Heart left ventricle (tissue), 16 donors: ENCODE measurements around the gene DRD2. TPM values are rescaled to one million over a fixed set of nuclear protein-coding genes. Genes with fewer than 3 reads are reported as not detected.
A peak's percentile ranks its signal among the peaks of the same experiment; 100 is the strongest.

Source experiments
- ATAC-seq, 4 donors: fragments of 200-7000 bp; cut with Tn5 transposase; one replicate each; pipeline ENCODE4 v1.9.1; 2020 to 2022; ENCODE audit warnings: moderate library complexity in 4 of 4, mild to moderate bottlenecking in 3 of 4, moderate number of reproducible peaks in 1 of 4
- DNase-seq, 5 donors: peaks; one replicate each; pipeline ENCODE4 v3.0.0-alpha.2; 2020
- H3K27ac ChIP-seq, 12 donors: fragments of 200-600 bp; sonication (generic) in 4 of 12; one replicate each; pipeline versions ENCODE4 v1.5.0 to v1.8.0; 2016 to 2022; ENCODE audit warnings: mild to moderate bottlenecking in 2 of 12
- H3K27me3 ChIP-seq, 9 donors: fragments of 200-600 bp; sonication (generic) in 2 of 9; one replicate each; pipeline versions ENCODE4 v1.5.1 to v1.8.0; 2016 to 2022; ENCODE audit warnings: mild to moderate bottlenecking in 3 of 9
- H3K36me3 ChIP-seq, 9 donors: fragments of 200-600 bp; sonication (generic) in 2 of 9; one replicate each; pipeline versions ENCODE4 v1.5.0 to v1.8.0; 2018 to 2022; ENCODE audit warnings: mild to moderate bottlenecking in 2 of 9
- H3K4me1 ChIP-seq, 12 donors: fragments of 200-600 bp; sonication (generic) in 4 of 12; one replicate each; pipeline versions ENCODE4 v1.5.0 to v1.8.0; 2016 to 2022; ENCODE audit warnings: mild to moderate bottlenecking in 3 of 12
- H3K4me3 ChIP-seq, 12 donors: fragments of 200-600 bp; sonication (generic) in 4 of 12; one replicate each; pipeline versions ENCODE4 v1.5.0 to v1.8.0; 2017 to 2022; ENCODE audit warnings: mild to moderate bottlenecking in 9 of 12, moderate library complexity in 4 of 12
- H3K9me3 ChIP-seq, 12 donors: fragments of 200-600 bp; sonication (generic) in 4 of 12; one replicate each; pipeline versions ENCODE4 v1.5.0 to v1.8.0; 2016 to 2022; ENCODE audit warnings: mild to moderate bottlenecking in 1 of 12
- CTCF ChIP-seq, 12 donors: fragments of 200-600 bp; sonication (generic) in 4 of 12; IDR thresholded peaks; one replicate each; pipeline versions ENCODE4 v1.5.0 to v1.8.0; 2018 to 2022; ENCODE audit warnings: antibody characterized with exemption in 12 of 12, mild to moderate bottlenecking in 5 of 12
- POLR2A ChIP-seq, 2 donors: fragments of 450-650 bp; IDR thresholded peaks; one replicate each; pipeline ENCODE4 v1.6.1; 2017; ENCODE audit warnings: antibody characterized with exemption in 2 of 2, mild to moderate bottlenecking in 2 of 2, moderate library complexity in 2 of 2
- WGBS, 4 donors: extraction: QIAGEN DNeasy Blood & Tissue Kit in 2 of 4; methylation state at CpG; one replicate each; pipeline versions ENCODE4 v1.1.5 to v1.1.7; 2013 to 2018; 5-methylcytosine and 5-hydroxymethylcytosine counted together
- intact Hi-C, 10 donors: fragments of 100-400 bp; cut with DNase I; formaldehyde crosslinking; loops; one replicate each; pipeline versions ENCODE4 v1.11.1 to v1.14.2; 2022
- polyA plus RNA-seq, 2 donors: library from polyadenylated mRNA; stranded (reverse); fragments of 200-250 nt; gene quantifications; one replicate each; pipeline ENCODE4 v1.2.3, GENCODE V29; 2013
- total RNA-seq, 9 donors: library from RNA; depleted of rRNA in 2 of 9; stranded (reverse); fragments of >200 nt in 2 of 9; fragmentation: NEBNext Ultra II Directional in 3 of 9; extraction: Animal tissue kit (Norgen Biotek cat#: 25700) in 3 of 9; gene quantifications; one replicate each; pipeline versions ENCODE4 v1.1.0 to v1.2.4, GENCODE V29; 2016 to 2023
- donor health status: ischemic (EF 13 %, LVEDD 7.1; RV severe dilation, severe dysfunction).
- donor health status: healthy with polysubstance abuse.
- donor health status: DM: no; HTN: yes; CAD: no.
- donor health status: DM: no; HTN: no; CAD: no.
- donor health status: ischemic (EF 25% LVEDD 6.9; RV normal size, moderate dysfunction).
- donor health status: ischemic (EF 25% LVEDD 5.7; RV mildly dilated, moderate dysfunction).
- donor health status: healthy.
- donor health status: DM: yes; HTN: yes; CAD: no.
- donor health status: ischemic (EF 35%, LVEDD 5.7; RV mildly dilated, moderate dysfunction).
- donor health status: nonischemic (EF 11% LVEDD 7.7; RV severe dilation, severe dysfunction).
- donor health status: DM: yes; HTN: yes; CAD: no.
- donor health status: PGD.
- donor health status: ischemic (EF 29% LVEDD 5.4; RV normal size, mild dysfunction).
- donor health status: nonischemic (EF 23%, LVEDD 6.1; RV moderate dilation, normal function).

The DRD2 gene
- total and polyA plus RNA-seq, 11 donors: 0.12 to 0.14 TPM; not detected in 9

DNA sequence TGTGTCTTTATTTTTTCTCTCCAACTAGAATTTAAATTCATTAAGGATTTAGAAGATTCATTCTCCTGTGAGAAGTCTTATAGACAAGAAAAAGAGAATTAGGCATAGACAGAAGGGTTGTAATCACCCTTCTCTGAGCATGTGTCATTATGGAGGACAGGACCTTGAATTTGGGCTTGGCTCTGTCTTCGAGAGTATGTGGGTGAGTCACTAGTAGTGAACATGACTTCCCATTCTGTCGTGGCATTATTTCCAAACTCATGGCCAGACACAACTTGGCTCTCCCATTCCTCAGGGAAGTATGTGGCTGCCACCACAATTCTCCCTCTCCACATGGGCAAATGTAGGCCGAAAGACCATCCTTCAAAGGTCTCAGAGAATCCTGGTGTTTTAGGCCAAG lies 101.9 kb downstream of the DRD2 start:
- no peak overlapping the region for H3K27ac ChIP-seq
- H3K9me3 ChIP-seq: no peaks in the 10 kb centered on the region
- no peak overlapping the region for H3K4me3 ChIP-seq
- WGBS, 4 donors: 83 to 91% (median 87%) methylated on average over 3 of the region's 3 CpGs
- no peaks in the 10 kb centered on the region for H3K4me1 ChIP-seq
- ATAC-seq (peak in 2 of 4 donors; percentile 48 to 63), DNase-seq (no peak)
- no peak for TF ChIP-seq CTCF (IDR thresholded peaks at IDR 0.05)
- no peak for TF ChIP-seq POLR2A (IDR thresholded peaks at IDR 0.05)
- intact Hi-C loops: no loop called here
- peaks cover 0 to 17% (median 3%) of the 10 kb centered on the region in 9 donors for H3K36me3 ChIP-seq
- H3K27me3 ChIP-seq: no peaks in the 10 kb centered on the region

DNA sequence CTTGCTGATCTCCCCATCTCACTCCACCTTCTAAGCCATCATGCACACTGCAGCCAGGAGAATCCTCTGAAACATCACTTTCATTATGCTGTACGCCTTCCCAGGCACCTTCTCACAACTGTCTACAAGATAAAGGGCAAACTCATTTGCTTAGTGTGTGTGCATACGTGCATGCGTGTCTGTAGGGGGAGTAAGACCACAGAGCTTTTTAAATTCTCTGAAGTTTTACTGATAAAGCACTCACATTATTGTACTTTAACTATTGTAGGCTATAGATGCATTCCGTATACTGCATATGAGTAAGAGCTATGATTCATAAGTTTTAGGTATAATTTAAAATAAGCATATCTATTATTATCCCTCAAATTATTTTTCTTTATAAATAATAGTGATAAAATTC lies 102.9 kb downstream of the DRD2 start:
- 85 to 89% (median 88%) methylated on average over 4 of the region's 4 CpGs for WGBS, 4 donors
- Histone ChIP-seq H3K36me3 (peaks cover 0 to 25% (median 7%) of the 10 kb centered on the region in 9 donors), H3K27me3 (no peaks in the 10 kb centered on the region), H3K4me1 (no peaks in the 10 kb centered on the region), H3K27ac (no peak overlapping the region), H3K4me3 (no peak overlapping the region), H3K9me3 (no peaks in the 10 kb centered on the region)
- peak in 1 of 12 donors; percentile 12 for TF ChIP-seq CTCF (IDR thresholded peaks at IDR 0.05)
- no peak for TF ChIP-seq POLR2A (IDR thresholded peaks at IDR 0.05)
- no peak for DNase-seq
- intact Hi-C loops: no loop called here
- ATAC-seq: no peak

DNA sequence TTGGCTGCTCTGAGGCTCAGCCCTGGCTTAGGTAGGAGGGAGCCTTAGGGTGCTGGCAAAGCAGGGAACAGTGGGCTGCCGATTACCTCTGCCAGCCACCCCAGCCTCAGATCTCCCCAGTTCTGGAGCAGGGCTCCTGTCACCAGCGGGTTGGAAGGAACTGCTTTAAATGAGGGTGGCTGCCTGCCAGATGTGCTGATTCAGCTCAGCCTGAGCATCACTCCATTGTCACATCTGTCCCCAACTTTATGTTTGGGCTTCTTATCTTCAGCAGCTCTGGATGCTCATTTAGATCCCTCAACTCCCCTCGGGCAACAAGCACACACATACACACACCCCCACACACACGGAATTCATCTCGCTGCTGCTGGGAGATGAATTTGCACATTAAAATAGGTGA lies 104.6 kb downstream of the DRD2 start:
- H3K36me3 ChIP-seq: peaks cover 0 to 42% (median 19%) of the 10 kb centered on the region in 9 donors
- no peak overlapping the region for H3K4me3 ChIP-seq
- H3K27ac ChIP-seq: no peak overlapping the region
- no peak for ATAC-seq
- TF ChIP-seq POLR2A (IDR thresholded peaks at IDR 0.05) (no peak), CTCF (IDR thresholded peaks at IDR 0.05) (no peak)
- no peaks in the 10 kb centered on the region for H3K4me1 ChIP-seq
- no peak for DNase-seq
- intact Hi-C loops: no loop called here
- no peaks in the 10 kb centered on the region for H3K27me3 ChIP-seq
- WGBS, 4 donors: 72 to 81% (median 75%) methylated on average over 5 of the region's 5 CpGs
- H3K9me3 ChIP-seq: no peaks in the 10 kb centered on the region

GRCh38 chr11:113369411-113369810 lies 105.8 kb downstream of the DRD2 start:
- DNase-seq (no peak), ATAC-seq (no peak)
- no peak for TF ChIP-seq CTCF (IDR thresholded peaks at IDR 0.05)
- TF ChIP-seq POLR2A (IDR thresholded peaks at IDR 0.05): no peak
- no peak overlapping the region for H3K4me3 ChIP-seq
- H3K27me3 ChIP-seq: no peaks in the 10 kb centered on the region
- no peak overlapping the region for H3K27ac ChIP-seq
- 76 to 88% (median 78%) methylated on average over 3 of the region's 3 CpGs for WGBS, 4 donors
- H3K4me1 ChIP-seq: no peaks in the 10 kb centered on the region
- H3K36me3 ChIP-seq: peaks cover 0 to 54% (median 27%) of the 10 kb centered on the region in 9 donors
- intact Hi-C loops: no loop called here
- no peaks in the 10 kb centered on the region for H3K9me3 ChIP-seq
